PC-3 (cell line): ENCODE data around the gene CORO2A. TPM values are rescaled to one million over a fixed set of nuclear protein-coding genes. Genes with fewer than 3 reads are reported as not detected.

Experiments used
- ATAC-seq: fragments of 200-7000 bp; cut with Tn5 transposase; 2 replicates; pipeline ENCODE4 v1.9.1; 2020; ENCODE audit warnings: mild to moderate bottlenecking, moderate library complexity
- BruUV-seq: library from RNA; stranded (reverse); fragments of 400-500 nt; replicated peaks from 2 replicates; lab custom pipeline; 2021; lab: Mats Ljungman, UMichigan
- CTCF ChIA-PET: fragments of 300-600 bp; sonication (Branson Sonifier 250); formaldehyde crosslinking; loops from one replicate; lab custom pipeline; 2022; ENCODE audit warnings: antibody characterized with exemption; lab: Charles Lee
- POLR2A ChIA-PET: fragments of 300-600 bp; sonication (Branson Sonifier 250); formaldehyde crosslinking; loops from one replicate; lab custom pipeline; 2022; ENCODE audit warnings: antibody characterized with exemption; ENCODE audit not compliant: unreplicated experiment; lab: Charles Lee
- DNase-seq: peaks from one replicate; pipeline ENCODE4 v3.0.0-alpha.2; 2015
- H2AFZ ChIP-seq: fragments of 300-600 bp; sonication (generic); 2 replicates; pipeline ENCODE4 v1.6.0; 2016; ENCODE audit warnings: antibody characterized with exemption, low read length
- H3F3A ChIP-seq: fragments of 300-600 bp; sonication (generic); one replicate; pipeline ENCODE4 v1.6.0; 2017; ENCODE audit warnings: antibody characterized with exemption, low read length, control low read depth, mild to moderate bottlenecking; ENCODE audit not compliant: unreplicated experiment
- H3K27ac ChIP-seq: fragments of 300-600 bp; sonication (generic); 2 replicates; pipeline ENCODE4 v1.5.1; 2016; ENCODE audit warnings: mild to moderate bottlenecking, low read length
- H3K27me3 ChIP-seq: fragments of 300-600 bp; sonication (generic); 2 replicates; pipeline ENCODE4 v1.6.1; 2016; ENCODE audit warnings: low read length, mixed read lengths
- H3K36me3 ChIP-seq: fragments of 300-600 bp; sonication (generic); 2 replicates; pipeline ENCODE4 v1.6.1; 2016; ENCODE audit warnings: low read depth, mixed run types, low read length, mixed read lengths
- H3K4me1 ChIP-seq: fragments of 300-600 bp; sonication (generic); 2 replicates; pipeline ENCODE4 v1.5.1; 2016; ENCODE audit warnings: low read length; ENCODE audit not compliant: insufficient read depth
- H3K4me2 ChIP-seq: fragments of 300-600 bp; sonication (generic); 2 replicates; pipeline ENCODE4 v1.6.0; 2016; ENCODE audit warnings: low read length
- H3K4me3 ChIP-seq: fragments of 300-600 bp; sonication (generic); 2 replicates; pipeline ENCODE4 v1.5.1; 2016; ENCODE audit warnings: mild to moderate bottlenecking, low read length, mixed read lengths
- H3K79me2 ChIP-seq: fragments of 300-600 bp; sonication (generic); 2 replicates; pipeline ENCODE4 v1.6.1; 2017; ENCODE audit warnings: low read length, mixed read lengths
- H3K9ac ChIP-seq: fragments of 300-600 bp; sonication (generic); 2 replicates; pipeline ENCODE4 v1.6.0; 2016; ENCODE audit warnings: mild to moderate bottlenecking, low read length
- H3K9me2 ChIP-seq: fragments of 300-600 bp; sonication (generic); replicated peaks from 2 replicates; pipeline ENCODE4 v1.6.1; 2016; ENCODE audit warnings: mixed run types, low read length, mixed read lengths
- H3K9me3 ChIP-seq: fragments of 300-600 bp; sonication (generic); 2 replicates; pipeline ENCODE4 v1.6.1; 2016; ENCODE audit warnings: low read length, mixed read lengths
- H4K20me1 ChIP-seq: fragments of 300-600 bp; sonication (generic); 2 replicates; pipeline ENCODE4 v1.6.1; 2016; ENCODE audit warnings: low read length, mixed read lengths
- CTCF ChIP-seq: fragments of 300-600 bp; sonication (generic); conservative IDR thresholded peaks from 2 replicates; pipeline ENCODE4 v1.5.1; 2017; ENCODE audit warnings: antibody characterized with exemption, low read depth, mild to moderate bottlenecking, low read length
- EZH2 ChIP-seq: fragments of 300-600 bp; sonication (generic); IDR thresholded peaks from one replicate; pipeline ENCODE4 v1.6.1; 2017; ENCODE audit warnings: antibody characterized with exemption, mild to moderate bottlenecking, low read length; ENCODE audit not compliant: unreplicated experiment
- EZH2phosphoT487 ChIP-seq: fragments of 300-600 bp; sonication (generic); IDR thresholded peaks from 2 replicates; pipeline ENCODE4 v1.6.1; 2018; ENCODE audit warnings: mild to moderate bottlenecking, antibody characterized with exemption, low read length, borderline replicate concordance
- intact Hi-C: fragments of 100-400 bp; cut with micrococcal nuclease; formaldehyde crosslinking; loops from 2 replicates; pipeline ENCODE4 v1.9.0; 2023
- total RNA-seq: library from RNA; depleted of rRNA; stranded (reverse); fragments of >200 nt; gene quantifications from 2 replicates; pipeline ENCODE4 v1.2.3, GENCODE V29; 2014

The CORO2A gene
- total RNA-seq, 1 experiment from 2014 or later: 2.2 TPM

GRCh38 chr9:98234245-98234825 is 41.9 kb upstream of the CORO2A start:
- no peaks in the 10 kb centered on the region for H3K79me2 ChIP-seq
- no peaks in the 10 kb centered on the region for H3K36me3 ChIP-seq
- no peak for ATAC-seq

DNA sequence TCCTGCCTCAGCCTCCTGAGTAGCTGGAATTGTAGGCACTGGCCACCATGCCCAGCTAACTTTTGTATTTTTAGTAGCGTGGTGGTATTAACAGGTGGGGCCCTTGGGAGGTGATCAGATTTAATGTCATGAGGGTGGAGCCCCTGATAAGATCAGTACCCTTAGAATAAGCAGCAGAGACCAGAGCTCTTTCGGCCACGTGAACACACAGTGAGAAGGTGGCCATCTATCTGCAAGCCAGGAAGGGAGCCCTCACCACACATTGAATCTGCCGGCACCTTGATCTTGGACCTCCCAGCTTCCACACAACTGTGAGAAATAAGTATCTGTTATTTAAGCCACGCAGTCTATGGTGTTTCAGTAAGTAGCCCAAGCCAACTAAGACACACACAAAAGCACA is 40.5 kb upstream of the CORO2A start:
- no peaks in the 10 kb centered on the region for H3K9me3 ChIP-seq
- intact Hi-C loops: no loop called here
- no TSS peak for BruUV-seq
- H3K4me3 ChIP-seq: no peak overlapping the region
- no peak for TF ChIP-seq CTCF
- no peak for TF ChIP-seq EZH2
- TF ChIP-seq EZH2phosphoT487: no peak
- DNase-seq (no peak), ATAC-seq (no peak)
- no peak overlapping the region for H3K9ac ChIP-seq
- no peaks in the 10 kb centered on the region for H3K79me2 ChIP-seq
- no peaks in the 10 kb centered on the region for H3K27me3 ChIP-seq
- ChIA-PET CTCF (no interaction called here), POLR2A (no interaction called here)
- H4K20me1 ChIP-seq: no peaks in the 10 kb centered on the region
- H3F3A ChIP-seq: no peaks in the 10 kb centered on the region
- peaks cover 26% of the 10 kb centered on the region for H3K4me1 ChIP-seq
- no peaks in the 10 kb centered on the region for H3K9me2 ChIP-seq
- no peak overlapping the region for H2AFZ ChIP-seq
- H3K27ac ChIP-seq: no peak overlapping the region
- H3K36me3 ChIP-seq: no peaks in the 10 kb centered on the region
- no peak overlapping the region for H3K4me2 ChIP-seq

More at GRCh38 chr9:98234245-98234825, 41.9 kb upstream of the CORO2A start:
- no peaks in the 10 kb centered on the region for H3F3A ChIP-seq
- no peak for DNase-seq
- H3K4me3 ChIP-seq: no peak overlapping the region
- H3K27me3 ChIP-seq: no peaks in the 10 kb centered on the region
- ChIA-PET POLR2A (no interaction called here), CTCF (interaction anchor here (0.5 kb wide), 1 partner anchor 29 kb away, joined by 3 read pairs; no protein-coding TSS in a partner anchor)
- TF ChIP-seq EZH2phosphoT487 (no peak), EZH2 (no peak), CTCF (peak; percentile 22; the same call in 1 of the 2 replicates)
- no peak overlapping the region for H3K4me2 ChIP-seq
- H3K9me2 ChIP-seq: no peaks in the 10 kb centered on the region
- no peak overlapping the region for H3K9ac ChIP-seq
- H3K9me3 ChIP-seq: no peaks in the 10 kb centered on the region
- peaks cover 26% of the 10 kb centered on the region for H3K4me1 ChIP-seq
- no peaks in the 10 kb centered on the region for H4K20me1 ChIP-seq
- H3K27ac ChIP-seq: no peak overlapping the region
- no TSS peak for BruUV-seq
- intact Hi-C loops: no loop called here
- no peak overlapping the region for H2AFZ ChIP-seq

DNA sequence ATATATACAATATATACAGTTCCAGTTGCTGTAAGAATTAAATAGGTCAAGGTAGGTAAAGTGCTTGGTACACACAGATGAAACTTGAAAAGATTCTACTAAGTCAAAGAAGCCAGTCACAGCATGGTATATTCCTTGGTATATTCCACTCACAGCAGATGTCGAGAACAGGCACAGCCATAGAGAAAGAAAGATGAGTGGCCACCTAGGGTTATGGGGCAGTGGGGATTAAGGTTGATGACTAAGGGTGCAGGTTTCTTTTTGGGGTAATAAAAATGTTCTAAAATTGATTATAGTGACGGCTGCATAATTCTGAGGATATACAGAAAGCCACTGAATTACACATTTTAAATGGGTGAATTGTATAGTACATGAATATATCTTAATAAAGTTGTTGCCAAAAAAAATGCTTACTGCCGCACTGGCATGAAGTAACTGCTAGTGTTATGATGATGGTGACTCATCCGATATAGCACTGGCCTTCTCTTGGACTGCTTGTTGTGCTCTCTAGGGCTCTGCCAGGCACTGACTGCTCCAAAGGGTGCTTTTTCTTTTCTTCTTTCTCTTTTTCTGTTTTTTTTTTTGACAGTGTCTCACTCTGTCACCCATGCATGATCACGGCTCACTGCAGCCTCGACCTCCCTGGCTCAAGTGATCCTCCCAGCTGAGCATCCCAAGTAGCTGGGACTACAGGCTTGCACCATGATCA is 39.5 kb upstream of the CORO2A start:
- H3K36me3 ChIP-seq: no peaks in the 10 kb centered on the region
- no peak overlapping the region for H3K9ac ChIP-seq
- no peak overlapping the region for H3K4me3 ChIP-seq
- H3K9me2 ChIP-seq: no peaks in the 10 kb centered on the region
- no peak for TF ChIP-seq CTCF
- TF ChIP-seq EZH2phosphoT487: no peak
- TF ChIP-seq EZH2: no peak
- H2AFZ ChIP-seq: no peak overlapping the region
- H3F3A ChIP-seq: no peaks in the 10 kb centered on the region
- ChIA-PET CTCF (no interaction called here), POLR2A (interaction anchor here (0.6 kb wide), 1 partner anchor 23 kb away, joined by 13 read pairs; the partner anchor contains the start of gene TBC1D2)
- DNase-seq (peak; percentile 61), ATAC-seq (peak; percentile 80)
- H4K20me1 ChIP-seq: no peaks in the 10 kb centered on the region
- H3K4me2 ChIP-seq: peak overlapping the region; percentile 39
- H3K27ac ChIP-seq: no peak overlapping the region
- no peaks in the 10 kb centered on the region for H3K27me3 ChIP-seq
- no TSS peak for BruUV-seq
- intact Hi-C loops: no loop called here
- H3K9me3 ChIP-seq: no peaks in the 10 kb centered on the region
- H3K79me2 ChIP-seq: no peaks in the 10 kb centered on the region
- peaks cover 27% of the 10 kb centered on the region for H3K4me1 ChIP-seq
